PC-3 (cell line): ENCODE measurements around the gene PTPN3.

ENCODE experiments used
- EZH2 ChIP-seq: fragments of 300-600 bp; sonication (generic); IDR thresholded peaks from one replicate; pipeline ENCODE4 v1.6.1; 2017; ENCODE audit warnings: antibody characterized with exemption, mild to moderate bottlenecking, low read length; ENCODE audit not compliant: unreplicated experiment
- EZH2phosphoT487 ChIP-seq: fragments of 300-600 bp; sonication (generic); IDR thresholded peaks from 2 replicates; pipeline ENCODE4 v1.6.1; 2018; ENCODE audit warnings: mild to moderate bottlenecking, antibody characterized with exemption, low read length, borderline replicate concordance
- TF ChIP-seq, protein P1 (sequence below): fragments of 300-600 bp; sonication (generic); conservative IDR thresholded peaks from 2 replicates; pipeline ENCODE4 v1.5.1; 2017; ENCODE audit warnings: antibody characterized with exemption, low read depth, mild to moderate bottlenecking, low read length

DNA sequence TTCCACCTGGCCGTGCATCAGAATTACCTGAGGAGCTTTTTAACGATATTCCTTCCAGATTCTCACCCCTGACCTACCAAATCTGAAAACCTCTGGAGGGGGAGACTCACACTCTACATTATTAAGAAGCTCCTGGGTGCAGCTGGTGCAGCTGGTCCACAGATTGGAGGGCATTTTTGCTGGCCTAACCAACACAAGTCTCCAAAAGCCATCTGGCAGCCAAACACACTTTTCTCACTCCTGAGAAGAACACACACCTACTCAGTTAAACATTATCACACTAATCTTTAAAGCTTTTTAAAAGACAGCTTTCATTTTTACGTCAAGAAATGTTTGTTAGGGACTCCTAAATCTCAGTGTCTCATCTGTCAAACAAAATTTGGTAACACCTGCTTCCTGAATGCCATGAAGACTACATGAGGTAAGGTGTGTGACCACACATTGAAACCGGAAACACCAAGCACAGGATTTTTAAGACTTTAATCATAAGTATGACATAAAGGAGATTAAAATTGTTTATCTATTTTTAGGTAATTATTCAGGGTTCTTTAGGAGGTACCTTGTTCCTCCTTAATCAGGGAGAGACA, 14.2 kb upstream of the PTPN3 start:
- TF ChIP-seq, protein P1, sequence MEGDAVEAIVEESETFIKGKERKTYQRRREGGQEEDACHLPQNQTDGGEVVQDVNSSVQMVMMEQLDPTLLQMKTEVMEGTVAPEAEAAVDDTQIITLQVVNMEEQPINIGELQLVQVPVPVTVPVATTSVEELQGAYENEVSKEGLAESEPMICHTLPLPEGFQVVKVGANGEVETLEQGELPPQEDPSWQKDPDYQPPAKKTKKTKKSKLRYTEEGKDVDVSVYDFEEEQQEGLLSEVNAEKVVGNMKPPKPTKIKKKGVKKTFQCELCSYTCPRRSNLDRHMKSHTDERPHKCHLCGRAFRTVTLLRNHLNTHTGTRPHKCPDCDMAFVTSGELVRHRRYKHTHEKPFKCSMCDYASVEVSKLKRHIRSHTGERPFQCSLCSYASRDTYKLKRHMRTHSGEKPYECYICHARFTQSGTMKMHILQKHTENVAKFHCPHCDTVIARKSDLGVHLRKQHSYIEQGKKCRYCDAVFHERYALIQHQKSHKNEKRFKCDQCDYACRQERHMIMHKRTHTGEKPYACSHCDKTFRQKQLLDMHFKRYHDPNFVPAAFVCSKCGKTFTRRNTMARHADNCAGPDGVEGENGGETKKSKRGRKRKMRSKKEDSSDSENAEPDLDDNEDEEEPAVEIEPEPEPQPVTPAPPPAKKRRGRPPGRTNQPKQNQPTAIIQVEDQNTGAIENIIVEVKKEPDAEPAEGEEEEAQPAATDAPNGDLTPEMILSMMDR: no peak
- TF ChIP-seq EZH2 (no peak), EZH2phosphoT487 (no peak)
